GM12865 (cell line): ENCODE data around the gene KNDC1.
"Not testable (repeated sequence)": the region's sequence is repeated elsewhere in the genome, so short reads cannot be mapped to it uniquely, and the experiment has no call there.

ENCODE experiments used
- DNase-seq: peaks from one replicate; pipeline ENCODE4 v3.0.0; 2010; ENCODE audit warnings: low read depth
- H3K4me3 ChIP-seq: 2 replicates; pipeline ENCODE4 v1.5.1; 2011; ENCODE audit warnings: mild to moderate bottlenecking, low read depth, low read length, control low read depth
- TF ChIP-seq, protein P1 (sequence below): IDR thresholded peaks from 2 replicates; pipeline ENCODE4 v1.5.1; 2011; ENCODE audit warnings: low read length, control low read depth, low read depth, inconsistent platforms; ENCODE audit not compliant: insufficient read depth; ENCODE audit errors: missing control alignments

Gene KNDC1

DNA sequence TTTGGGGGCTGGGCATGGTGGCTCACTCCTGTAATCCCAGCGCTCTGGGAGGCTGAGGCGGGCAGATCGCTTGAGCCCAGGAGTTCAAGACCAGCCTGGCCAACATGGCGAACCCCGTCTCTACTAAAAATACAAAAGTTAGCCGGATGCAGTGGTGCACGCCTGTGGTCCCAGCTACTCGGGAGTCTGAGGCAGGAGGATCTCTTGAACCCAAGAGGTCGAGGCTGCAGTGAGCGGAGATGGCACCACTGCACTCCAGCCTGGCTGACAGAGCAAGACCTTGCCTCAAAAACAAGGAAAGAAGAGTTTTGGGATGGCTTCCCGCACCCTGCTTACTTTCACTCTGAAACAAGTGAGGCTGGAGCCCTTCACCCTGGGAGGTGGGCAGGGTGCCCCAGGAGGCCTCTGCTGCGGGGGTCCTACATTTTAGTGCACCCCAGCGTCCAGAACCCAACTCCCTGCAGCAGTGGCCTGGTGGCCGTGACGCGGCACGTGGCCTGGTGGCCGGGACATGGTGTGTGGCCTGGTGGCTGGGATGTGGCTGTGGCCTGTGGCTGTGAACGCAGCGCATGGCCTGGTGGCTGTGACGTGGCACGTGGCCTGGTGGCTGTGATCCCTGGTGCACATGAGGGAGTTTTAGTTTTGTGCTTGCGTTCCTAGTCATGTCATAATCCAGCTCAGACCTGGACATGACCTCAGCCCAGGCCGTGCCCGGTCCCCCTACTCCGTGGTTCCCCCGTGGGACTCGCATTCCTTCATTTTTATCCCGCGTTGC, 9.3 kb downstream of the KNDC1 start:
- no peak overlapping the region for H3K4me3 ChIP-seq
- no peak for DNase-seq
- TF ChIP-seq, protein P1, sequence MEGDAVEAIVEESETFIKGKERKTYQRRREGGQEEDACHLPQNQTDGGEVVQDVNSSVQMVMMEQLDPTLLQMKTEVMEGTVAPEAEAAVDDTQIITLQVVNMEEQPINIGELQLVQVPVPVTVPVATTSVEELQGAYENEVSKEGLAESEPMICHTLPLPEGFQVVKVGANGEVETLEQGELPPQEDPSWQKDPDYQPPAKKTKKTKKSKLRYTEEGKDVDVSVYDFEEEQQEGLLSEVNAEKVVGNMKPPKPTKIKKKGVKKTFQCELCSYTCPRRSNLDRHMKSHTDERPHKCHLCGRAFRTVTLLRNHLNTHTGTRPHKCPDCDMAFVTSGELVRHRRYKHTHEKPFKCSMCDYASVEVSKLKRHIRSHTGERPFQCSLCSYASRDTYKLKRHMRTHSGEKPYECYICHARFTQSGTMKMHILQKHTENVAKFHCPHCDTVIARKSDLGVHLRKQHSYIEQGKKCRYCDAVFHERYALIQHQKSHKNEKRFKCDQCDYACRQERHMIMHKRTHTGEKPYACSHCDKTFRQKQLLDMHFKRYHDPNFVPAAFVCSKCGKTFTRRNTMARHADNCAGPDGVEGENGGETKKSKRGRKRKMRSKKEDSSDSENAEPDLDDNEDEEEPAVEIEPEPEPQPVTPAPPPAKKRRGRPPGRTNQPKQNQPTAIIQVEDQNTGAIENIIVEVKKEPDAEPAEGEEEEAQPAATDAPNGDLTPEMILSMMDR: no peak

DNA sequence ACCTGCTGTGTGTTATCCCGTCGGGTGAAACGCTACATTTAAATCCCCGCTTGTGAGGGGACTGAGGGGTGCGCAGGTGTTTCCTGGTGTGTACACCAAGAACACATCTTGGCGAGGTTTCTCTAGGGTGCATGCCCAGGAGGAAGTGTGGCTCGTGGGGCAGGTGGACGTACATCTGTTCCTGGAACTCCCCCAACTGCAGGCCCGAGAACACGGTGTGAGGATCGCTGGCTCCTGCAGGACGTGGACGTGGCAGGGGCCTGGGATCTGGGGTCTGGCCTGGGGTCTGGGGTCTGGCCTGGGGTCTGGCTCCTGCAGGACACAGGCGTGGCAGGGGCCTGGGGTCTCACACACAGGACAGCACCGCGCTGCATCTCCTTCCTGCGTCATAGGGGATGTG, 10.1 kb downstream of the KNDC1 start:
- TF ChIP-seq, protein P1: no peak
- DNase-seq: no peak
- H3K4me3 ChIP-seq: no peak overlapping the region

DNA sequence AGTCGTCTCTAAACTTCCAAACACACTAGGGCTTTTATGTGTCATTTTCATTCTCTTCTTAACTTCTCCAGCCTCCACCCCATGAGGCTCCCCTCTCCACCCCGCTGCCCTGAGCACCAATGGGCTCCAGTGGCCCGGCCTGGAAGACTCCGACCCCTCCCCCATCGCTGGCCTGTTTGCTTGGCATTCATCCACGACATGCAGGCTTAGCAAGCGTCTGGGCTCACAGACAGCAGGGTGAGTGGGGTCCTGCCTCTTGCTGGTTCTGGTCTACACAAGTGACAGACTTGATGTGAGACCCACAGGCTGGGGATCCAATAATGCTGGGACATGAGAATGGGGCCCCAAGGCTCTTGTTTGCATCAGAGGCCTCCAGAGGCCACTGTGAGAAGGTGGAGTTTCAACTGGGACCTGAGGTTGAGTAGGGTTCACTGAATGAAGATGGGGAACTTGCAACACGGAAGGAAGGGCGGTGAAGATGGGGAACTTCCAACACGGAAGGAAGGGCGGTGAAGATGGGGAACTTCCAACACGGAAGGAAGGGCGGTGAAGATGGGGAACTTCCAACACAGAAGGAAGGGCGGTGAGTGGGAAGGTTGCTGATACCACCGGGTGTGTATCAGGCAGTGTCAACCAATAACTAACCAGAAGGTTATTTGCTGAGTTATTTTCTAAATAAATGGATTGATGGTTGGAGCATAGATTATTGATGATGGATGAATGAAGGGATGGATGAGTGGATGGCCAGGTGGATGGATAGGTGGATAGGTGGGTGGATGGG, 14.0 kb downstream of the KNDC1 start:
- no peak overlapping the region for H3K4me3 ChIP-seq
- DNase-seq: no peak
- TF ChIP-seq, protein P1: no peak

DNA sequence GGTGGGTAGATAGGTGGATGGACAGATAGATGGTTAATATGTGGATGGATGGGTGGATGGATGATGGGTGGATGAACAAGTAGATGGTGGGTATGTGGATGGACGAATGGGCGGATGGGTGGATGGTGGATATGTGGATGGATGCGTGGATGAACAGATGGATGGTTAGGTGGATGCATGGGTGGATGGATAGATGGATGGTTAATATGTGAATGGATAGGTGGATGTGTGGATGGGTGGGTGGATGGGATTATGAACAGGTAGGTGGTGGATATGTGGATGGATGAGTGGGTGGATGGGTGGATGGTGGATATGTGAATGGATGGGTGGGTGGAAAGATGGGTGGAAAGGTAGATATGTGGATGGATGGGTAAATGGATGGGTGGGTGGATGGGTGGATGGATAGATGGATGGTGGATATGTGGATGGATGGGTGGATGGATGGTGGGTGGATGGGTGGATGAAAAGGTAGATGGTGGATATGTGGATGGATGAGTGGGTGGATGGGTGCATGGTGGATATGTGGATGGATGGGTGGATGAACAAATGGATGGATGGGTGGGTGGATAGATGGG, 14.8 kb downstream of the KNDC1 start:
- no peak for DNase-seq
- TF ChIP-seq, protein P1: no peak

DNA sequence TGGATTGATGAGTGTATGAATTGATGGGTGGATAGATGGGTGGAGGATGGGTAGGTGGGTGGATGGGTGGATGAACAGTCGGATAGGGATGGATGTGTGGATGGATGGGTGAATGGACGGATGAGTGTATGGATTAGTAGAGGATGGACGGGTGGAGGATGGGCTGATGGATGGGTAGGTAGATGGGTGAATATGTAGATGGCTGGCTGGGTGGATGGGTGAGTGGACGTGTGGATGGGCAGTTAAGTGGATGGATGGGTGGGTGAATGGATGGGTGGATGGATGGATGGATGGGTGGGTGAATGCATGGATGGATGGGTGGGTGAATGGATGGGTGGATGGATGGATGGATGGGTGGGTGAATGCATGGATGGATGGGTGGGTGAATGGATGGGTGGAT, 15.6 kb downstream of the KNDC1 start:
- DNase-seq, H3K4me3 ChIP-seq: not testable (repeated sequence)

More for the DNA sequence above, 14.8 kb downstream of the KNDC1 start:
- H3K4me3 ChIP-seq: no peak overlapping the region

DNA sequence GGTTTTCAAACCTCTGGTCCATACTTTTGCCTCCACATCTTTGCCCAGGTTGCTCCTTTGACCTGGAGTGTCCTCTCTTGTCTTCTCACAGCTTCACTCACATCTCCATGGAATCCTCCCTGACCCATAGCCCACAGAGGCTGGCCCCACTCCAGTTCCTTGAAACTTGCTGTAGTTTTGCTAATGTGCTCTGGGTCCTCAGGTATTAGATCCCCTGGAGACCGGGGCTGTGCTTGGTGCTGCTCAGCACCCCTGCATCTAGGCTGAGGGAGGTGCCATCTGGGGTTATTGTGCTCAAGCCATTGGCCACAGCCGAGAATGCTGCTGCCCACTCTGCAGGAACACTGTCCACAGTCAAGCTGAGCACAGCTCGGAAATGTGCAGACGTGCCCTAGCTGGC, 16.5 kb downstream of the KNDC1 start:
- TF ChIP-seq, protein P1: no peak
- DNase-seq: no peak
- no peak overlapping the region for H3K4me3 ChIP-seq

DNA sequence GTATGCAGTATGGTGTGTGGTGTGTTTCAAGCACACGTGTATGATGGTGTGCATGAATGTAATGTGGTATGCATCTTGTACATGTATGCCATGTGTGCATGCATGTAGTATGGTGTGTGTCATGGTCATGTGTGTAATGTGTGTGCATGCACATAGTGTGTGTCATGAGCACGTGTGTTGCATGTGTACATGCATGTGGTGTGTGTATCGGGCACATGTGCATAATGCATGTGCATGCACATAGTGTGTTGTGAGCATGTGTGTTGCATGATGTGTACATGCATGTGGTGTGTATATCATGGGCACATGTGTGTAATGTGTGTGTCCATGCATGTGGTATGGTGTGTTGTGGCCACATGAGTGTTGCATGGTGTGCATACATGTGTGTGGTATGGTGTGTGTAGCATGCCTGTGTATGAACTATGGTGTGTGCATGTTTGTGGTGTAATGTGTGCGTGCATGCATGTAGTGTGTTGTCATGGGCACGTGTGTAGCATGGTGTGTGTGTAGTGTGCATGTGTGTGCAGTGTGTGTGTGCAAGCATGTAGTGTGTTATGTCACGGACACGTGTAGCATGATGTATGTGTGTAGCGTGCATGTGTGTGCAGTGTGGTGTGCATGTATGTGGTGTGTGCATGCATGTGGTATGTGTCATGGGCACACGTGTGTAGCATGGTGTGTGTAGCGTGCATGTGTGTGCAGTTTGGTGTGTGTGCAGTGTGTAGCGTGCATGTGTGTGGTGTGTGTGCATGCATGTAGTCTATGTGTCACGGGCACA, 17.6 kb downstream of the KNDC1 start:
- DNase-seq: no peak
- no peak overlapping the region for H3K4me3 ChIP-seq
- TF ChIP-seq, protein P1: no peak
